GM12878 (cell line): ENCODE data around the gene PRKCE. TPM values are rescaled to one million over a fixed set of nuclear protein-coding genes. Genes with fewer than 3 reads are reported as not detected.

Experiments used
- ATAC-seq: fragments of 200-7000 bp; cut with Tn5 transposase; 3 replicates; pipeline ENCODE4 v1.9.1; 2020; ENCODE audit warnings: mild to moderate bottlenecking, moderate library complexity
- BruUV-seq: library from RNA; stranded (reverse); fragments of 400-500 nt; replicated peaks from 2 replicates; lab custom pipeline; 2021; lab: Mats Ljungman, UMichigan
- CTCF ChIA-PET: fragments of 300-600 bp; sonication (Branson Sonifier 250); formaldehyde crosslinking; extraction: SDS; loops from one replicate; lab custom pipeline; 2021; ENCODE audit warnings: inconsistent platforms; lab: Yijun Ruan, JAX
- POLR2A ChIA-PET: fragments of 350-600 bp; formaldehyde crosslinking; extraction: SDS; loops from one replicate; lab custom pipeline; 2021; ENCODE audit warnings: inconsistent platforms; lab: Charles Lee
- RAD21 ChIA-PET: fragments of 300-600 bp; sonication (Branson Sonifier 250); formaldehyde crosslinking; loops from one replicate; lab custom pipeline; 2023; ENCODE audit warnings: antibody characterized with exemption; ENCODE audit not compliant: unreplicated experiment; lab: Charles Lee
- SMC1A ChIA-PET: fragments of 300-600 bp; sonication (Branson Sonifier 250); formaldehyde crosslinking; loops from one replicate; lab custom pipeline; 2023; ENCODE audit not compliant: unreplicated experiment, uncharacterized antibody; lab: Charles Lee
- DNase-seq: peaks from one replicate; pipeline ENCODE4 v3.0.0-alpha.2; 2011; ENCODE audit warnings: low read depth, low spot score
- FAIRE-seq: peaks from 3 replicates; lab custom pipeline; 2011; peaks lifted over from hg19 to GRCh38; lab: Jason Lieb, UNC
- H2AFZ ChIP-seq: 2 replicates; pipeline ENCODE4 v1.6.0; 2011; ENCODE audit warnings: low read depth, low read length, control low read depth; ENCODE audit not compliant: control insufficient read depth
- H3K27ac ChIP-seq: 2 replicates; pipeline ENCODE4 v1.5.1; 2011; ENCODE audit warnings: control low read depth; ENCODE audit not compliant: control insufficient read depth, insufficient read depth
- H3K27me3 ChIP-seq, 2 experiments: replicated peaks in 1 of 2; 2 replicates each; pipeline versions ENCODE4 v1.6.0 to v1.6.1; 2011; ENCODE audit warnings: low read length in 1 of 2; ENCODE audit not compliant: control insufficient read depth in 2 of 2, insufficient read depth in 2 of 2
- H3K36me3 ChIP-seq, 2 experiments: 2 replicates each; pipeline ENCODE4 v1.5.1; 2011; ENCODE audit warnings: low read length in 1 of 2; ENCODE audit not compliant: control insufficient read depth in 2 of 2, insufficient read depth in 2 of 2
- H3K4me1 ChIP-seq: 2 replicates; pipeline ENCODE4 v1.6.1; 2011; ENCODE audit warnings: mild to moderate bottlenecking, low read length, moderate library complexity, mixed read lengths; ENCODE audit not compliant: control insufficient read depth, insufficient read depth
- H3K4me2 ChIP-seq: 2 replicates; pipeline ENCODE4 v1.6.0; 2011; ENCODE audit warnings: control low read depth; ENCODE audit not compliant: control insufficient read depth, insufficient read depth
- H3K4me3 ChIP-seq: fragments of 200-600 bp; sonication (generic); 2 replicates; pipeline ENCODE4 v1.5.1; 2016
- H3K79me2 ChIP-seq: 2 replicates; pipeline ENCODE4 v1.6.0; 2011; ENCODE audit warnings: low read length; ENCODE audit not compliant: control insufficient read depth, insufficient read depth
- H3K9ac ChIP-seq: 2 replicates; pipeline ENCODE4 v1.8.0; 2011; ENCODE audit warnings: low read length, control low read depth, mixed read lengths; ENCODE audit not compliant: control insufficient read depth, insufficient read depth
- H3K9me3 ChIP-seq: replicated peaks from 3 replicates; pipeline ENCODE4 v1.5.1; 2011; ENCODE audit warnings: mild to moderate bottlenecking, low read length; ENCODE audit not compliant: control insufficient read depth, insufficient read depth
- H4K20me1 ChIP-seq: 2 replicates; pipeline ENCODE4 v1.6.0; 2011; ENCODE audit not compliant: control insufficient read depth, insufficient read depth
- CHD2 ChIP-seq: IDR thresholded peaks from 2 replicates; pipeline ENCODE4 v1.6.1; 2011; ENCODE audit warnings: low read depth, low read length, improper control_type of control experiment, borderline replicate concordance
- EZH2 ChIP-seq: IDR thresholded peaks from 2 replicates; pipeline ENCODE4 v1.6.1; 2012; ENCODE audit warnings: low read depth, mild to moderate bottlenecking, control low read depth, inconsistent platforms, low read length, borderline replicate concordance; ENCODE audit not compliant: control insufficient read depth
- HDAC2 ChIP-seq: fragments of 200-600 bp; sonication (generic); IDR thresholded peaks from 2 replicates; pipeline ENCODE4 v1.6.1; 2017
- HDAC6 ChIP-seq: fragments of 200-600 bp; sonication (generic); IDR thresholded peaks from one replicate; pipeline ENCODE4 v1.8.0; 2017; ENCODE audit warnings: antibody characterized with exemption; ENCODE audit not compliant: unreplicated experiment
- HDGF ChIP-seq: fragments of 450-650 bp; IDR thresholded peaks from 2 replicates; pipeline ENCODE4 v1.6.1; 2016; ENCODE audit warnings: antibody characterized with exemption
- HSF1 ChIP-seq: fragments of 150-350 bp; IDR thresholded peaks from 2 replicates; pipeline ENCODE4 v1.6.1; 2014; ENCODE audit warnings: mild to moderate bottlenecking, low read depth, low read length
- MXI1 ChIP-seq: fragments of 150-350 bp; IDR thresholded peaks from 2 replicates; pipeline ENCODE4 v1.6.1; 2011; ENCODE audit warnings: low read depth, mild to moderate bottlenecking, inconsistent platforms, low read length, improper control_type of control experiment
- NR2C1 ChIP-seq: fragments of 450-650 bp; IDR thresholded peaks from 2 replicates; pipeline ENCODE4 v1.6.1; 2017; ENCODE audit warnings: antibody characterized with exemption, mild to moderate bottlenecking, moderate library complexity
- PAX5 ChIP-seq: IDR thresholded peaks from 2 replicates; pipeline ENCODE4 v1.6.1; 2011; ENCODE audit warnings: low read depth, low read length, borderline replicate concordance
- RCOR1 ChIP-seq: conservative IDR thresholded peaks from 2 replicates; pipeline ENCODE4 v1.6.1; 2012; ENCODE audit warnings: low read depth, low read length, improper control_type of control experiment
- SMARCA5 ChIP-seq: fragments of 450-650 bp; IDR thresholded peaks from 2 replicates; pipeline ENCODE4 v1.6.1; 2017; ENCODE audit warnings: mild to moderate bottlenecking
- SUPT20H ChIP-seq: IDR thresholded peaks from 2 replicates; pipeline ENCODE4 v1.6.1; 2011; ENCODE audit warnings: low read depth, mild to moderate bottlenecking, low read length, moderate library complexity, borderline replicate concordance; ENCODE audit not compliant: control insufficient read depth
- SUZ12 ChIP-seq: fragments of 200-600 bp; sonication (generic); IDR thresholded peaks from one replicate; pipeline ENCODE4 v1.6.1; 2018; ENCODE audit warnings: antibody characterized with exemption, mild to moderate bottlenecking; ENCODE audit not compliant: unreplicated experiment
- USF1 ChIP-seq: IDR thresholded peaks from 2 replicates; pipeline ENCODE4 v1.6.1; 2011; ENCODE audit warnings: borderline replicate concordance, low read depth, mild to moderate bottlenecking, moderate library complexity, mixed read lengths, low read length; ENCODE audit not compliant: insufficient read depth; ENCODE audit errors: extremely low read length
- ZNF207 ChIP-seq: fragments of 450-650 bp; IDR thresholded peaks from 2 replicates; pipeline ENCODE4 v1.6.1; 2014; ENCODE audit warnings: antibody characterized with exemption, mild to moderate bottlenecking, borderline replicate concordance
- ZNF592 ChIP-seq: fragments of 450-650 bp; IDR thresholded peaks from 2 replicates; pipeline ENCODE4 v1.6.1; 2017; ENCODE audit warnings: mild to moderate bottlenecking, moderate library complexity
- WGBS: methylation state at CpG from one replicate; pipeline ENCODE4 v1.1.6; 2016; ENCODE audit warnings: low lambda C conversion rate; ENCODE audit not compliant: insufficient replicate concordance, insufficient coverage; ENCODE audit errors: missing lambda C conversion rate; 5-methylcytosine and 5-hydroxymethylcytosine counted together
- in situ Hi-C: fragments of 300-500 bp; cut with MboI; formaldehyde crosslinking; loops from 9 replicates; pipeline ENCODE4 v1.14.3; 2018; ENCODE audit warnings: mixed read lengths
- intact Hi-C: fragments of 100-400 bp; cut with micrococcal nuclease; formaldehyde crosslinking; loops from one replicate; pipeline ENCODE4 v1.14.2; 2022; ENCODE audit not compliant: unreplicated experiment
- polyA plus RNA-seq, 11 experiments: library from polyadenylated mRNA; depleted of rRNA in 4 of 11; unstranded in 6 of 11; stranded (reverse) in 5 of 11; fragments of >200 nt; fragmentation: Nextera tagmentation in 4 of 11; fragmentation: Illumina TruSeq in 1 of 11; extraction: Ambion mirVana in 4 of 11; extraction: Trizol in 1 of 11; gene quantifications; 1 replicate in 1 of 11; 2 replicates in 10 of 11; pipeline versions ENCODE4 v1.2.1 to v1.2.3, GENCODE V29; 2011 to 2016; ENCODE audit warnings: inconsistent platforms in 2 of 11, missing spikeins in 2 of 11, low read depth in 1 of 11
- total RNA-seq, 4 experiments: library from RNA; depleted of rRNA in 3 of 4; stranded (reverse); fragments of >200 nt in 3 of 4; fragmentation: Illumina TruSeq in 1 of 4; extraction: Trizol in 1 of 4; gene quantifications; 2 replicates each; pipeline versions ENCODE4 v1.2.1 to v1.2.3, GENCODE V29; 2013 to 2021

PRKCE gene
- total and polyA plus RNA-seq, 10 of the 15 experiments (the other 5 are each of a cell fraction or from before 2014, with no cell fraction given), result 2.6 to 28.2 (median 11.3) TPM

GRCh38 chr2:46040563-46041155, 389.2 kb downstream of the PRKCE start:
- FAIRE-seq (no peak), DNase-seq (no peak), ATAC-seq (no peak)
- H3K4me3 ChIP-seq, result no peak overlapping the region
- no peak overlapping the region for H3K4me2 ChIP-seq
- H3K36me3 ChIP-seq, result no peaks in the 10 kb centered on the region
- RAD21 ChIA-PET, result interaction anchor here (1.1 kb wide), 1 partner anchor 11 kb away, joined by 3 read pairs; no protein-coding TSS in a partner anchor
- 61% methylated on average over 7 of the region's 7 CpGs for WGBS
- no peaks in the 10 kb centered on the region for H3K79me2 ChIP-seq
- in situ Hi-C loops, result no loop called here
- H3K27ac ChIP-seq, result no peak overlapping the region
- intact Hi-C loops, result no loop called here
- H3K4me1 ChIP-seq, result no peaks in the 10 kb centered on the region
- no TSS peak for BruUV-seq
- H3K9me3 ChIP-seq, result no peaks in the 10 kb centered on the region
- CTCF ChIA-PET, result interaction anchor here (0.7 to 1.6 kb wide), 4 partner anchors 12 to 550 kb away, joined by 3 to 5 read pairs (median 4); no protein-coding TSS in a partner anchor
- SMC1A ChIA-PET, result interaction anchor here (0.5 kb wide), 1 partner anchor 344 kb away, joined by 3 read pairs; no protein-coding TSS in a partner anchor
- POLR2A ChIA-PET, result no interaction called here
- H2AFZ ChIP-seq, result no peak overlapping the region
- TF ChIP-seq SUPT20H (no peak), SUZ12 (no peak), HDAC2 (no peak), HDGF (no peak), MXI1 (no peak), SMARCA5 (no peak), EZH2 (no peak), RCOR1 (no peak), HDAC6 (no peak), USF1 (no peak), NR2C1 (no peak), ZNF207 (no peak), CHD2 (no peak), PAX5 (no peak), HSF1 (no peak), ZNF592 (no peak)
- H3K9ac ChIP-seq, result no peak overlapping the region
- H3K27me3 ChIP-seq, result no peaks in the 10 kb centered on the region
- H4K20me1 ChIP-seq, result no peaks in the 10 kb centered on the region
